ENCODE measurements around the gene AFF3.

The AFF3 gene

DNA sequence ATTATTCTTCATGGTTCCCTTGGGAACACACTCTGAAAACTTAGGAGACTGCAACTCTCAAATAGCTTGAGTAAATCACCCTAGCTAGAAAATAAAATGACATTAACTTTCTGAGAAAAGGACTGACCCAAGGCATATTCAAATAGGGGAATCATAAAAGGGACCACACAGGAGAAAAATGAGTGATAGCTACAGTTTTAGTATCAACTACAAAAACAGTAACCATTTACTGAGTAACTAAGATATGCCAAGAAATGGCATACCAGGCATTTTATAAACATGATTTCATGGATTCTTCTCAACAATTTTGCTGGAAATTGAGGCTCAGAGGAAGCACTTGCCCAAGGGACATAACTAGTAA, 84.5 kb downstream of the AFF3 start:
- no peak overlapping the region for H3K4me3 ChIP-seq (ENCODE audit: low read length)
- DNase-seq (ENCODE audit: low read depth, low spot score), result no peak

DNA sequence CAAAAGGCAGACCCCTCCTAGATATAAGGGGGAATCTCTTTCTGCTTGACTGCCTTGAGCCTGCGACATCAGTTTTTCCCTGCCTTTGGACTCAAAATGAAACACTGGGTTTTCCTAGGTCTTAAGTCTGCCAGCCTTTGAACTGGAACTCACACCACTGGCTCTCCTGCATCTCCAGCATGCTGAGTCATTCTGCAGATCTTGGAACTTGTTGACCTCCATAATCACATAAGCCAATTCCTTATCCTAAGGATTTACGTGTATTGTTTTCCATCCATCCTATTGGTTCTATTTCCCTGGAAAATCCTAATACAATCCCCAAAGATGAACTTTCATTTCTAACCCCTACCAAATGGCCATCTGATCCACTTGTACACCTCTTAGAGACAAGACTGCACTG, 88.0 kb downstream of the AFF3 start:
- no peak overlapping the region for H3K4me3 ChIP-seq (ENCODE audit: low read length)
- no peak for DNase-seq (ENCODE audit: low read depth, low spot score)

- no peak for DNase-seq (ENCODE audit: low read depth, low spot score)
- H3K4me3 ChIP-seq (ENCODE audit: low read length), result no peak overlapping the region
Measured at GRCh38 chr2:100053087-100053885, 89.1 kb downstream of the AFF3 start.

DNA sequence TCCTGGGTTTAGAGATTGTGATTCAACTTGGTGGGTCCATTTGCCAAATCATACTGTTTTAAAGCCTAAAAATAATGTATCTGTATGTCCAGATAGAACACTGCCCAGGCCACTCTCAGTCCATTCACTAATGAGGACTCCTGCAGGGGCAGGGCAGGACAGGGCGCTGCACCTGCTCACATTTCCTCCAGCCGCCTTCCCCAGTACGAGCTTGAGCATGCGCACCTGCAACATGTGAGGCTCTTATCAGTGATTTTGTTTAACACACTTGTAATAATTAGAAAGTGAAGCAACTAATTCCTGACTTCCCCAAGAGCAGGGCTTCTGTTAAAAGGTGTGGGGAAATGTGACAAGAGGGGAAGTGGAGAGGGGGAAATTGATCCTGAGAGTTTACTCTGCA, 89.7 kb downstream of the AFF3 start:
- no peak for DNase-seq (ENCODE audit: low read depth, low spot score)
- H3K4me3 ChIP-seq (ENCODE audit: low read length), result no peak overlapping the region

- no peak for DNase-seq (ENCODE audit: low read depth, low spot score)
- H3K4me3 ChIP-seq (ENCODE audit: low read length), result no peak overlapping the region
Measured at GRCh38 chr2:100051253-100051652, 91.1 kb downstream of the AFF3 start.

GRCh38 chr2:100050685-100051084, 91.7 kb downstream of the AFF3 start:
- no peak for DNase-seq (ENCODE audit: low read depth, low spot score)

DNA sequence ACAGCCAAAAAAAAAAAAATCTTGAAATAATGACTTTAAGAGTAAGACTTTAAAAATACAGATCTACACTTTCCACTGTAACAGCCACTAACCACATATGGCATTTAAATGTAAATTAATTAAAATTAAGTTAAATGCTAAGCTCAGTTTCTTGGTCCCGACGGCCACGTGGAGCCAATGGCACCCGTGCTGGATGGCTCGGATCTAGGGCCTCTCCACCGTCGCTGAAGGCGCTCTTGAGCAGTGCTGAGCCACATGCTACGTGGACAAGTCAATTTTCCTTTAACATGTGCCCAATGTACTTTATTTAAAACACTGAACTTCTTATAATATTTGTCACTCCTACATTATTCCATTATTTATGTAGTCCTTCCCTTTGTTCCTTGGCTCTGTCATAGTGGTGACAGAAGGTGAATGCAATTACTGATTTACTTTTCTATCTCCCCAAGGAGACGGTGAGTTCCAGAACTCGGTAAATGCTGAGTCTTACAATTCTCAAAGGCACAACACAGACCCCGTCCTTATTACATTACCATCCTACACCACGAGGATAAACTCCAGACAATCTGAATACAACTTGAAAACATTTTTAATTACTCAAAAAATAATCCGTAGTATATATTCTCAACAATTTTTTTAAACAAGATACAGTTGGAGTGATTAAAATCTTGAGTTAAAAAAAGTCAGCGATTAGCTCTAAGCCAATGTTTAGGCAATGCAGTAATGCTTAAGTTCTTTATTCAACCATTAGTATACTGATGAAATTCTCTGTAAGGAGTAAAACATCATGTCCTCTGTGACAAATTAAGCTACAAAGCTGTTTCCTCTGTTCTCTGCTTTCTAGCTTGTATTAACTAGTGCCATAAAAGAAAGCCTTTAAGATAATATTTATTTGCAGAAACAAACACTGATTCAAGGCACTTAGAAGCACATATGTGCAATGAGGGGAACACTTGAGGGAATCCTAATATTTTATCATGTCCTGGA, 95.1 kb downstream of the AFF3 start:
- H3K4me3 ChIP-seq (ENCODE audit: low read length), result no peak overlapping the region
- no peak for DNase-seq (ENCODE audit: low read depth, low spot score)

More at GRCh38 chr2:100050685-100051084, 91.7 kb downstream of the AFF3 start:
- H3K4me3 ChIP-seq (ENCODE audit: low read length), result no peak overlapping the region

DNA sequence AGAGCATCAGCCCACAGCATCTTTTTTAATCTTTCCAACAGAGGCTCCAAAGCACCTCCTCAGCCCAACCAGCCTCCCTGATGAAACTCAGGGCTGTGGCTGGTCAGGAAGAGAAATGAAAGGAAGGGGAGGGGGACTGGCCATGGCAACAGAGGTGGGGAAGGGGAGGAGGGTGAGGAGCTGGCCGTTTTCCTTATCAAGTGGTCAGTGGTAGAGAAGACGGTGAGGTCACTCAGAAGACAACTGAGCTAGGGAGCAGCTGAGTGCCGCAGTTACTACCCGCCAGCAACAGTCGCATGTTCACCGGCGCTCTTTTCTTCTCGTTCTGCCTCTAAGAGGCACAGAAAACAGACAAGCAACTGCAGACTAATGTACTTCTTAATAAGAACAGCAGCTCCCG, 97.4 kb downstream of the AFF3 start:
- no peak overlapping the region for H3K4me3 ChIP-seq (ENCODE audit: low read length)
- no peak for DNase-seq (ENCODE audit: low read depth, low spot score)

- H3K4me3 ChIP-seq (ENCODE audit: low read length), result no peak overlapping the region
- no peak for DNase-seq (ENCODE audit: low read depth, low spot score)
Measured at GRCh38 chr2:100043891-100044255, 98.5 kb downstream of the AFF3 start.

GRCh38 chr2:100043081-100043890, 99.1 kb downstream of the AFF3 start:
- no peak overlapping the region for H3K4me3 ChIP-seq (ENCODE audit: low read length)
- no peak for DNase-seq (ENCODE audit: low read depth, low spot score)

GRCh38 chr2:100042562-100042961, 99.8 kb downstream of the AFF3 start:
- DNase-seq (ENCODE audit: low read depth, low spot score), result no peak

GRCh38 chr2:100041946-100042345, 100.4 kb downstream of the AFF3 start:
- H3K4me3 ChIP-seq (ENCODE audit: low read length), result no peak overlapping the region
- no peak for DNase-seq (ENCODE audit: low read depth, low spot score)

More at GRCh38 chr2:100042562-100042961, 99.8 kb downstream of the AFF3 start:
- H3K4me3 ChIP-seq (ENCODE audit: low read length), result no peak overlapping the region

GRCh38 chr2:100041385-100041784, 101.0 kb downstream of the AFF3 start:
- no peak for DNase-seq (ENCODE audit: low read depth, low spot score)
- no peak overlapping the region for H3K4me3 ChIP-seq (ENCODE audit: low read length)

GRCh38 chr2:100040906-100041305, 101.5 kb downstream of the AFF3 start:
- DNase-seq (ENCODE audit: low read depth, low spot score), result no peak
- no peak overlapping the region for H3K4me3 ChIP-seq (ENCODE audit: low read length)

GRCh38 chr2:100039291-100039980, 103.0 kb downstream of the AFF3 start:
- no peak overlapping the region for H3K4me3 ChIP-seq (ENCODE audit: low read length)
- DNase-seq (ENCODE audit: low read depth, low spot score), result no peak

- H3K4me3 ChIP-seq (ENCODE audit: low read length), result no peak overlapping the region
- DNase-seq (ENCODE audit: low read depth, low spot score), result no peak
Measured at GRCh38 chr2:100038011-100038410, 104.4 kb downstream of the AFF3 start.

DNA sequence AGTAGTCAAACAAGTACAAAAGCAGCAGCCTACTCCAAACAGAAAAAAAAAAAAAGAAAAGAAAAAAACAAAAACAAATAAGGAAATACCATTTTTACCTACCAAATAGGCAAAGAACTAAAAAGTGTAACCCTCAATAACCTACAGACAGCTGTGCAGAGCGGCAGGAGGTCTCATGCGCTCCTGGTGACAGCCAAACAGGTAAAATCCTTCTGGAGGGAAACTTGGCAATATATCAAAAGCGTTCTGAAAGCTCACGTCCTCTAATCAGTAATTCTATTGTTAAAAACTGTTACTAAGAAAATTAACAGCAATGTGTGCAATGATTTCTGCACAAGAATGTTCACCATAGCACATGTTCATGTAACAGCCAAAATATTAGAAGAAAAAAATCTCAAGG, 105.6 kb downstream of the AFF3 start:
- no peak for DNase-seq (ENCODE audit: low read depth, low spot score)
- no peak overlapping the region for H3K4me3 ChIP-seq (ENCODE audit: low read length)

GRCh38 chr2:100036026-100036425, 106.4 kb downstream of the AFF3 start:
- H3K4me3 ChIP-seq (ENCODE audit: low read length), result no peak overlapping the region
- no peak for DNase-seq (ENCODE audit: low read depth, low spot score)

DNA sequence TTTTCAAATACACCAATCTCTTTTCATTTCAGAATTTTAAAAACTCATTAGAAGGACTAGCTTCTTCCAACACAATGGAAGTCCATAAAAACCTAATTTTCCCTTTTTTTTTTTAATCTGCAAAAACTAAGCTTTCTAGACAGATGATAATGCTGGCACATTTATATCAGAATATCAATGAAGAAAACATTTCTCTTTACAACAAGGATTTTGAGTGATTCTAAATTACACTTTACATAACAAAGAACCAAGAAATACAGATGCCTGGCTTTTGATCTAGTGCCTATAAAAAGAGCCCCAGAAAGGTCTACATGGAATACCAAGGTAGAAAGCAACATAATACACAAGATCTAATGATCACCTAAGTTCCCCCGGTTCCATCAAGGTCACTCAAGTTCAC, 108.0 kb downstream of the AFF3 start:
- DNase-seq (ENCODE audit: low read depth, low spot score), result no peak
- H3K4me3 ChIP-seq (ENCODE audit: low read length), result no peak overlapping the region
